ENCODE results near the gene MLEC. TPM values are rescaled to one million over a fixed set of nuclear protein-coding genes. Genes with fewer than 3 reads are reported as not detected.

Gene MLEC
- total RNA-seq, 2 experiments from 2014 or later: 69.7 to 101 TPM

- peaks cover 20% of the 10 kb centered on the region for H3K4me1 ChIP-seq (ENCODE audit: insufficient read depth, low read length, poor library complexity, severe bottlenecking)
- no peak overlapping the region for H3K4me3 ChIP-seq (ENCODE audit: low read depth, low read length, poor library complexity, severe bottlenecking)
- DNase-seq (ENCODE audit: low spot score): no peak
- intact Hi-C loops (cut with micrococcal nuclease; ENCODE audit: unreplicated experiment): no loop called here
- no peaks in the 10 kb centered on the region for H3K9me2 ChIP-seq (ENCODE audit: insufficient read depth, low read length)
- peaks cover 27% of the 10 kb centered on the region for H4K20me1 ChIP-seq (ENCODE audit: insufficient read depth, low read length)
- no peak overlapping the region for H3K4me2 ChIP-seq (ENCODE audit: low read length)
- no peaks in the 10 kb centered on the region for H3K9me3 ChIP-seq (ENCODE audit: low read length)
- ChIA-PET POLR2A (no interaction called here), CTCF (ENCODE audit: unreplicated experiment) (no interaction called here)
- peaks cover 48% of the 10 kb centered on the region for H3K79me2 ChIP-seq (ENCODE audit: insufficient read depth, low read depth, low read length)
- no peak overlapping the region for H2AFZ ChIP-seq (ENCODE audit: low read length)
- H3K27ac ChIP-seq (ENCODE audit: low read depth, low read length, poor library complexity, severe bottlenecking): no peak overlapping the region
- no TSS peak for BruUV-seq (replicated peaks)
- H3K36me3 ChIP-seq (ENCODE audit: insufficient read depth, low read length): peaks cover 85% of the 10 kb centered on the region
- TF ChIP-seq EZH2phosphoT487 (IDR thresholded peaks at IDR 0.05; ENCODE audit: borderline replicate concordance, low read depth, low read length): no peak
- TF ChIP-seq, protein P1, sequence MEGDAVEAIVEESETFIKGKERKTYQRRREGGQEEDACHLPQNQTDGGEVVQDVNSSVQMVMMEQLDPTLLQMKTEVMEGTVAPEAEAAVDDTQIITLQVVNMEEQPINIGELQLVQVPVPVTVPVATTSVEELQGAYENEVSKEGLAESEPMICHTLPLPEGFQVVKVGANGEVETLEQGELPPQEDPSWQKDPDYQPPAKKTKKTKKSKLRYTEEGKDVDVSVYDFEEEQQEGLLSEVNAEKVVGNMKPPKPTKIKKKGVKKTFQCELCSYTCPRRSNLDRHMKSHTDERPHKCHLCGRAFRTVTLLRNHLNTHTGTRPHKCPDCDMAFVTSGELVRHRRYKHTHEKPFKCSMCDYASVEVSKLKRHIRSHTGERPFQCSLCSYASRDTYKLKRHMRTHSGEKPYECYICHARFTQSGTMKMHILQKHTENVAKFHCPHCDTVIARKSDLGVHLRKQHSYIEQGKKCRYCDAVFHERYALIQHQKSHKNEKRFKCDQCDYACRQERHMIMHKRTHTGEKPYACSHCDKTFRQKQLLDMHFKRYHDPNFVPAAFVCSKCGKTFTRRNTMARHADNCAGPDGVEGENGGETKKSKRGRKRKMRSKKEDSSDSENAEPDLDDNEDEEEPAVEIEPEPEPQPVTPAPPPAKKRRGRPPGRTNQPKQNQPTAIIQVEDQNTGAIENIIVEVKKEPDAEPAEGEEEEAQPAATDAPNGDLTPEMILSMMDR (conservative IDR thresholded peaks at IDR 0.05; ENCODE audit: low read length): no peak
Observed at GRCh38 chr12:120693848-120694247, 6.9 kb downstream of the MLEC start.

DNA sequence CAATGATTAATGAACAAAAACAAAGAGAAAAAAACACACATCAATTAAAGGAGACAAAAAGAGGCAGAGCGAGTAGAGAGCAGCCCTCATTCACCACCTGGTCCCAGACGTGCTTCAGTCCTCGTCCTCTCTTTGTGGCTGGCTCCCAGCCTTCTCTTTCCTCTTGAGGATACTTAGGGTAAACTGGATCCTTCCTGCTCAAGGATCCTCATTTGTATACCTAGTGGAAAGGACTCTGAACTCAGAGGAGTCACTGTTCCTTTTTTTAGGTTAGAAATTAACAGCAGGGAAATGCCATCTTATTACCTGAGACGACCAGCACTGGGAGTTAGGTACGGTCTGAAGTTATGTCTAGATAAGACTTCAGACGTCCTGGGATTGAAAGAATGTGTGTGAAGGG, 9.7 kb downstream of the MLEC start:
- POLR2A ChIA-PET: no interaction called here
- H3K79me2 ChIP-seq (ENCODE audit: insufficient read depth, low read depth, low read length): peaks cover 20% of the 10 kb centered on the region
- H2AFZ ChIP-seq (ENCODE audit: low read length): no peak overlapping the region
- CTCF ChIA-PET (ENCODE audit: unreplicated experiment): no interaction called here
- H3K36me3 ChIP-seq (ENCODE audit: insufficient read depth, low read length): peaks cover 98% of the 10 kb centered on the region
- no TSS peak for BruUV-seq (replicated peaks)
- H3K9me3 ChIP-seq (ENCODE audit: low read length): no peaks in the 10 kb centered on the region
- intact Hi-C loops (cut with micrococcal nuclease; ENCODE audit: unreplicated experiment): no loop called here
- TF ChIP-seq, protein P1 (conservative IDR thresholded peaks at IDR 0.05; ENCODE audit: low read length): no peak
- TF ChIP-seq EZH2phosphoT487 (IDR thresholded peaks at IDR 0.05; ENCODE audit: borderline replicate concordance, low read depth, low read length): no peak
- H4K20me1 ChIP-seq (ENCODE audit: insufficient read depth, low read length): peaks cover 6% of the 10 kb centered on the region; the same call in 1 of the 2 replicates
- H3K27ac ChIP-seq (ENCODE audit: low read depth, low read length, poor library complexity, severe bottlenecking): no peak overlapping the region
- H3K4me2 ChIP-seq (ENCODE audit: low read length): no peak overlapping the region
- peaks cover 3% of the 10 kb centered on the region for H3K4me1 ChIP-seq (ENCODE audit: insufficient read depth, low read length, poor library complexity, severe bottlenecking)
- DNase-seq (ENCODE audit: low spot score): no peak
- no peaks in the 10 kb centered on the region for H3K9me2 ChIP-seq (ENCODE audit: insufficient read depth, low read length)
- no peak overlapping the region for H3K4me3 ChIP-seq (ENCODE audit: low read depth, low read length, poor library complexity, severe bottlenecking)

DNA sequence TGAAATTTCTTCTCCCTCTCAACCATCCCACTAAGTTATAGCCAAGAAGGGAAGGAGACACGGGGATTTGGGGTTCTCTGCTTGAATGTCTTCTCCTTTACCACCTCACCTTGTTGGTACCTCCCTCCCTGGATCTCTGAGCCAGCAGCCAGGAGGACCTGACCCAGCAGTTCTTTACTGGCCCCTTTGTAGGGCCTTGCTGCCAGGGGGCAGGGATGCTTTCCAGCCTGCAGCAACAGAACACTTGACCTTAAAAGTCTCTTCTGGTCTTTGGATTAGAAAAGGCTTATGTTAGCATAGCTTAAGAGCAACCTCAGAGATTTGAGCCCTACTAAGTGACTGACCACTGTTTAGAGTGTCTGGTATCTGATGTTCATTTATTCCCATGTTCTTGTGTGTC, 10.4 kb downstream of the MLEC start:
- TF ChIP-seq, protein P1 (conservative IDR thresholded peaks at IDR 0.05; ENCODE audit: low read length): no peak
- CTCF ChIA-PET (ENCODE audit: unreplicated experiment): no interaction called here
- POLR2A ChIA-PET: interaction anchor here (1.0 kb wide), 1 partner anchor 9 kb away, joined by 3 read pairs; no protein-coding TSS in a partner anchor

More for the DNA sequence above, 10.4 kb downstream of the MLEC start:
- Histone ChIP-seq H3K27ac (ENCODE audit: low read depth, low read length, poor library complexity, severe bottlenecking) (no peak overlapping the region), H4K20me1 (ENCODE audit: insufficient read depth, low read length) (peaks cover 6% of the 10 kb centered on the region; the same call in 1 of the 2 replicates), H3K4me1 (ENCODE audit: insufficient read depth, low read length, poor library complexity, severe bottlenecking) (peaks cover 3% of the 10 kb centered on the region), H3K9me2 (ENCODE audit: insufficient read depth, low read length) (no peaks in the 10 kb centered on the region), H3K9me3 (ENCODE audit: low read length) (no peaks in the 10 kb centered on the region), H2AFZ (ENCODE audit: low read length) (no peak overlapping the region), H3K79me2 (ENCODE audit: insufficient read depth, low read depth, low read length) (peaks cover 13% of the 10 kb centered on the region), H3K36me3 (ENCODE audit: insufficient read depth, low read length) (peaks cover 100% of the 10 kb centered on the region), H3K4me3 (ENCODE audit: low read depth, low read length, poor library complexity, severe bottlenecking) (no peak overlapping the region), H3K4me2 (ENCODE audit: low read length) (no peak overlapping the region)
- BruUV-seq (replicated peaks): no TSS peak
- intact Hi-C loops (cut with micrococcal nuclease; ENCODE audit: unreplicated experiment): no loop called here
- no peak for DNase-seq (ENCODE audit: low spot score)
